ENCODE results near the gene KLHL29.
A peak's percentile ranks its signal among the peaks of the same experiment; 100 is the strongest.
"Not testable (repeated sequence)": the region's sequence is repeated elsewhere in the genome, so short reads cannot be mapped to it uniquely, and the experiment has no call there.

The KLHL29 gene

DNA sequence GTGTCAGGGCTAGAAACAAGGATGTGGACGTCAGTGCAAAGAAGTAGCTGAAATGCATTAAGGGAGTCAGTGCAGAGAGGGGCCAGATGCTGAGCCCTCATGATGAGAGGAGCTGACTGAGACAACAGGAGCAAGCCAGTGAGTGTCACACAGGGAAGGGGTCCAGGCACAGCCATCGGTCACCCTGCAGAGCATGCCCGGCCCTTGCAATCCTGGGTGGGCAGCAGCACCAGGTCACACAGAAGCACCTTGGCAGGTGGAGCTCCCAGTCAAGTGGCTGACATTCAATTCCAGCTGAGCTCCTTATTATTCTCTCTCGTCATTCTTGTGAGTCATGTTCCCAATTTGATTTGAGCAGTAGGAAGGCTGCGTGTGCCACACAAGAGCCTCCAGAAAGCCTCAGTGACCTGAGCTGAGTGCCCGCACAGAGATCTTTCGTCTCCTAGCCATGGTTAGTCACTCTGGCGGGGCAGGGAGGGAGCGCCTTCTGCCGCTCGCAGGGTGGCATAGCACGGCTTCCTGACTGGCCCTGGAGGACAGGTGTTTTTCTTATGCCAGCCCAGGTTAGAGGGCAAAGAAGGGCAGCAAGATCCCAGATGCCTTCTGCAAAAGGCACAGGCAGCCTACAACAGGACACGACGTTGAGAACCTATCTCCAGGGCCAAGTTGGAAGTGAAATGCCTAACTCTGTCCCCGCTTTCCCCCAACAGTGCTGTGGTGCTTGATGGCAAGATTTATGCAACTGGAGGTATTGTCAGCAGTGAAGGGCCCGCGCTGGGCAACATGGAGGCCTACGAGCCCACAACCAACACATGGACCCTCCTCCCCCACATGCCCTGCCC, 321.0 kb downstream of the KLHL29 start:
- DNase-seq, result no peak

DNA sequence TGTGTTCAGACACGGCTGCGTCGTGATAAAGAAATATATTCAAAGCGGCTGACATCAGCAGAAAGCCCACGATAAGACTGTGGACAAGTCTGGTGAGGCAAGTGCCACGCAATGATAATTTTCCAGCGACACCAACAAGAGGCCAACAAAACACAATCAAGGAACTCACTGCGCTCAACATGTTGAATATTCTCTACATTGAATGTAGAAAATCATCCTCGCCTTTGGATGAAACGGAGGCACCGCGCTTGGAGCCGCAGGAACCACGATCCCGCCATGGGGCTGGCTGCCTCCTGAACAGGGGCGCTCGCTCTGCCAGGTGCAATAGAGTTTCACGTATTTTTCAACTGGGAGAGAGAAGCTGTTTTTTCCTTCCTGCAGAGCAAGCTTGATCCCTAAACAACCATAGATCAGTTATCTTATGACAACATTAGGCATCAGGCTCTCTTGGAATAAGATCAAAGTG, 321.7 kb downstream of the KLHL29 start:
- DNase-seq, result no peak

DNA sequence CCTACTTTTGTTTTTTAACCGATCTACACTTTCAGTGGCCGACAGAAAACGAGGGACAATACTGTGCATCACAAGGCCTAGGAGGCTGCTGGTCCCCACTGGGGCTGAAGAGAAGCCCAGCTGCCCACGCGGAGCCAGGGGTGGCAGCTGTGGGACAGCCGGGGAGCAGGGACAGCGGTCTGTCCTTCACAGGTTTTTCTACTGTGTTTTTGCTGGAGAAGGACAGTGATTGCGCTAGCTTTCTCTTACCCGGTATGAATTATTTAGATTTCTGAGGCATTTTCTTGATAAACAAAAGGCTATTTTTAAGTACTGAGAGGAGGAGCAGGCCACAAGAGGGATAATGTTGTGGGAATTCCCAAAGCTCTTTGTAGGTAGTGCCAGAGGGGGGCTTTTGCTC, 322.1 kb downstream of the KLHL29 start:
- DNase-seq, result no peak

DNA sequence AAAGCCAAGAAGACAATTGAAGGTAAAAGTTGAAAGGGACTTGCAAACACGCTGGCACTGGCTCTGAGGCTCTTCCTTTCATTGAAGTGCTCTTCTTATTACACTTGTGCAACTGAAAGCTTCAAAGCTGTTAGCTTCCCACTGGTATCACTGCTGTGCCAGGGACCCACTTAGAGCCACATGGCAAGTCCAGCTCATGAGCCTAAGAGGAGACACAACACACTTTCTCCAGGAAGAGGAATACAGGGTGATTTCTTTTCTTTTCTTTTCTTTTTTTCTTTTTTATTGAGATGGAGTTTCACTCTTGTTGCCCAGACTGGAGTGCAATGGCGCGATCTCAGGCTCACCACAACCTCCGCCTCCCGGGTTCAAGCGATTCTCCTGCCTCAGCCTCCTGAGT, 323.8 kb downstream of the KLHL29 start:
- no peak for DNase-seq

DNA sequence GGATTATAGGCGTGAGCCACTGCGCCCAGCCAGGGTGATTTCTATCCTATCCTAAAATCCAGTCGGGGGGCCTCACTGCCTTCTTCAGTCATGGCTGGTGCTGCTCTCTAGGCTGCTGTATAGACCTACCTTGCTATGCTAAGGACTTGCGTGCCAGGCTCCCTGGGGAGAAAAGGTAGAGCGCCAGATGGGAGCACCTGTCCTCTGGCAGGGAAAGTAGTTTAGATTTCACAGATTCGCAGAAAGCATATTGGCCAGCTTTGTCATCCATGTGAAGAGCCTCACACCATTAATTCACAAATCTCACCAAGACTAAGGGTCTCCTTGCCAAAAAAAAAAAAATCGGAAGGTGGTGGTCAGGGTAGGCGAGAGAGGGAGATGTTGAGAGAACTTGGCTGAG, 324.3 kb downstream of the KLHL29 start:
- DNase-seq, result no peak

DNA sequence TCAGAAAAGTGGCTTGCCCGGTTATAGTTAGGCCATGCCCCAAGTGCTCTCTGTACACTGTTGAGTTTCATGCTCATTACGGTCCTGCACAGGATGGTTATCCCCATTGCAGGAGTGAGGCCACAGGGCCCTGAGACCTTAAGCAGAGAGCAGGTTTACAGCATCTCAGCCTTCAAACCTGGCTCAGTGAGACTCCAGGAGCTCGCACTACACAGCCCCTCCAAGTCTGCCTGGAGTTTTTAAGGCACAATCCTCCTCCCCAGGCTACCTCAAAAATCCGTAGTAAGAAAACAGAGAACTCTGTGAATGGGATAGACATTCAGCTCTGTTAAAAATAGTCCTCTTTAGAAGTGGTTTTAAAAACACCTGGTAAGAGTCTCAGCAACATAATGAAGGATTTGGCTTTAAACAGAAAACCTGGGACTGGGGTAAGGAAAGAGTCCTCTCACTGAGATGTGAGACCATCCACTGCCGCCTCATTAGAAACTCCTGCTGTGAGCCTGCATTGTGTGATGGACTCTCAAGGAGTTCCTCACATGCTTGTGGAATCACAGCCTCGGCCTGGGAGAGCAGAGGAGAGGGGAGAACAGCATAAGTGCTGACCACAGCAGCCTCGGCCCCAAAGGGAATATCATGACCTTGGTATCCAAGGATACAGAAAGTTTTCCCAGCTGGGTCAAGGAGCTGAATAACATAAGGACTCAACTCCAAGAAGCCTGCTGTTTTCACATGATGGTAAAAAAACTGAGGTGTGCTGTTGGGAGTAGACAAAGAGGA, 327.2 kb downstream of the KLHL29 start:
- no peak for DNase-seq

DNA sequence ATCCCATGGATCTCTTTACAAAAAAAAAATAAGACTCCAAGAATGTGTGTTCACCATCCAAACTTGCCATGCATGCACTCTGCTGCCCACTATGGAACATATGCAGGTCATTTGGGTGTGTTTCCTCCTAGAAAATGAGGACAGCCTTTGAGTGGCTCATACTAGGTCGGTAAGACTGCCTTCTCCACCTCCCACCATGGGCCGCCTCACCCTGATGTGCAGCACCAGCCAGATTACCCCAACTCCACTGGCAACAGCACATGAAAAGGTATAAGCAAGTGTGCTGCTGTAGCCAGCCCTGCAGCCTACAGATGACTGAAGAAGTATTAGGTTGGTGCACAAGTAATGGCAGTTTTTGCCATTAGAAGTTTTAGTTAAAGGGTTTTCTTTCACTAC, 327.8 kb downstream of the KLHL29 start:
- no peak for DNase-seq

DNA sequence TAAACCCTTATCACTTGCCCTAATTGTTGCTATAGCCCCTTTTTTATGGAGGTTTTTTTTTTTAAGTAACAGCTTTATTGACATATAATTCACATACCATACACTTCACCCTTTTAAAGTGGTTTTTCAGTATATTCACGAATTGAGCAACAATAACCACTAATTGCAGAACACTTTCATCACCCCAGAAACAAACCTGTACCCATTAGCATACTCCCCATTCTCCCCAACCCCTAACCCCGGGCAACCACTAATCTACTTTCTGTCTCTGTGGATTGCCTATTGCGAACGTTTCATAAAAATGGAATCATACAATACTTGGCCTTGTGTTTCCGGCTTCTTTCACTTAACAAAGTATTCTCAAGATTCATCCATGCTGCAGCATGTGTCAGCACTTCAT, 328.4 kb downstream of the KLHL29 start:
- DNase-seq, result no peak

DNA sequence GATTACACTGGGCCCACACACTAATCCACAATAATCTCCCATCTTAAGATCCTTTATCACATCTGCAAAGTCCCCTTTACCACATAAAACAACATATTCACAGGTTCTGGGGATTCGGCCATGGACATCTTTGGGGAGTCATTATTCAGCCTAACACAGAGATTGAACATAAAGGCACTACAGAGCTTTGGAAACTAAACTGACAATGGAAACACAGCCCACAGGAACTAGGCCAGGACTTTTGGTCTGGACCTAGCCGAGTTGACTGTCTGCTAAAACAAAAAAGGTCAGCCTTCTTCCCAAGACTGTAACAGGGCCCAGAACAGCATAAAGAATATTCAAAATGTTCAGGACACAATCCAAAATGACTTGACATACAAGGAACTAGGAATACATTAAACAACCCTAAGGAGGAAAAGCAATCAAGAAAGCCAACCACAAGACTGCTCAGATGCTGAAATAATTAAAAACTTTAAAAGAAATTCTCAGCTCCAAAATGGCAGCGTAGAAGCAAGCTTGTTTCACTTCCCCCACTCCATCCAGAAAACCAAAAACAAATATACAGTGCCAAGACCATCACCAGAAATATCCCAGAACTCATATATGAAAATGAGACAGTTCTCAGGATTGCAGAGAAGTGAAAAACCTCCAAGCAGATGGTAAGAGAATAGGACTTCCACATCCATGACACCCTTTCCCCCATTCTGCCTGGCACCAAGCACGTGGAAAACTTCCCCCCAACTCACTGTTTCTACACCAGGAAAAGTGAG, 334.1 kb downstream of the KLHL29 start:
- DNase-seq, result no peak

DNA sequence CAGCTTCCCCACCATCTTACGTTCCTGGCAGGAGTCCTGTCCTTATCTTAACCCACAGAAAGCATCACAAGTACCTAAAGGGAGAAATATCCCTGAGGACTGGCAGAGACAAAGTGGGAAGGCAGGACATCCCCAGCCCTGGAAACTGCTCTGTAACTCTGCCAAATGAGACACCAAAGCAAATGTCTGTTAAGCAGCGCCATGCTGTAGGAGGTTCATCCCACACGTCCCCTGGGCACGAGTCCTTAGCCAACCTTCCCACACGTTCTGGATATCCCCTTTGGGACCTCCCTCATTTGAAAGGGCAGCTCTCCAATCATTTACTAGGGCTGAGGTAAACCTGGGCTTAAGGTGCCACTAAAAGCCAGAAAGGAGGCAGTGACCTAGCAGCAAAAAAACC, 334.7 kb downstream of the KLHL29 start:
- DNase-seq, result no peak

DNA sequence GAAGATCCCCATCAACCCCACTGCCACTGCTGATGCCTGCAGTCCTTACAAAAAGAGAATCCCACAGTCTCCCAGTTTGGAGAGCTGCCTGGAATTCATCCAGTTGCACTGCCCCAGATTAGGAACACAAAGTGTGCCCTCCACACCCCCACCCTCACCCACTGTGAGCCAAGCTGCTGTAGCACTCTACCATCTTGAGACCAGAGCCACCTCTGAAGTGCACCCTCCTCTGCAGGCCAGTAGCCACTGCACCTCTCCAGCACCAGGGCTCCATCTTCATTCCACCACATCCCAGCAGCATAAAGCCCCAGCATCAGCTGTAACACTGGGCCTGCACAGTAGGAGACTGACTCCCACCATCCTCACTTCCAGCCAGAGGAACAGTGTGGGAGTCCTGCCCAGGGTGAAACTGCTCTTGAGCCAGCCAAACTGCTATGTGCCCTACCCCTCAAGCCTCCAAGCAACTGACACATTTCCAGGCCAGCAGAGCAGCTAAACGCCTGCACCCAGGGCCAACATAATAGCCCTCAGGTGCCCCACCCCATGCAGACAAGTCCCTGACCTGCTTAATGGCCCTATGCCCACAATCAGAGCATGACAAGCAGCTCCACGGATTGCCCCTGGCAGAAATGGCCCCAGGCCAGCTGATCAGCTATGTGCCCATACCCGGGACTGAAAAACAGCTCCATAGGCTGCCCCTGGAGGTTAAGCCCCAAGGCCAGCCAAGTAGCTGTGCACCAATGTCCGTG, 335.9 kb downstream of the KLHL29 start:
- no peak for DNase-seq

DNA sequence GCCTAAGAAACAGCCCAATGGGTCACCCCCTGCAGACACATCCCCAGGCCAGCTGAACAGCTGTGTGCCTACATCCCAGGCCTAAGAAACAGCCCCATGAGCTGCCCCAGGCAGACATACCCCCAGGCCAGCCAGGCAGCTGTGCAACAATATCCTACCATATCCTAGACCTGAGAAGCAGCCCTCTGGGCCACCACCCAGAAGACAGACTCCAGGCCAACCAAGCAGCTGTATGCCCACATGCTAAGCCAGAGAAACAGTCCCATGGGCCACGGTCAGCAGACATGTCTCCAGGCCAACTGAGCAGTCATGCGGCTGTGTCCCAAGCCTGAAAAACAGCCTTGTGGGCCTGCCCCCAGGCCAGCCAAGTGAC, 336.5 kb downstream of the KLHL29 start:
- no peak for DNase-seq

DNA sequence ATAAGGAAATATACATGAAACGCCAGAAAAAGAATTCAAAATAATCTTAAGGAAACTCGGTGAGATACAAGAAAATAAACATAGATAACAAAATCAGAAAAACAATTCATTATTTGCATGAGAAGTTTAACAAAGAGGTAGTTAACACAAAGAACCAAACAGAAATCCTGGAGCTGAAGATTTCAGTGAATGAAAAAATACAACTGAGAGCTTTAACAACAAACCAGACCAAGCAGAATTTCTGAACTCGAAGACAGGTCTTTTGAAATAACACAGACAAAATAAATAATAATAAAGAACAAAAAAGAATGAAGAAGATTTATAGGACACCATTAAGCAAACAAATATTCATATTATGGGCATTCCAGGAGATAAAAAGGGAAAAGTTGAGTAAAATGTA, 337.3 kb downstream of the KLHL29 start:
- no peak for DNase-seq

DNA sequence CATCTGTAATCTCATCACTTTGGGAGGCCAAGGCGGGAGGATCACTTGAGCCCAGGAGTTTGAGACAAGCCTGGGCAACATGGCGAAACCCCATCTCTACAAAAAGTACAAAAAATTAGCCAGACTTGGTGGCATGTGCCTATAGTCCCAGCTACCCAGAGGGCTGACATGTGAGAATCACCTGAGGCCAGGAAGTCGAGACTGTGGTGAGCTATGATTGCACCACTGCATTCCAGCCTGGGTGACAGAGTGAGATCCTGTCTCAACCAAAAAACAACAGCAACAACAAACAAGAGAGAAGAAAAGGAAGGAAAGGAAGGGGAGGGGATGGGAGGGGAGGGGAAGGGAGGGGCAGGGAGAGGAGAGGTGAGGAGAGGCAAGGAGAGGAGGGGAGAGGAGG, 338.1 kb downstream of the KLHL29 start:
- not testable (repeated sequence) for DNase-seq

DNA sequence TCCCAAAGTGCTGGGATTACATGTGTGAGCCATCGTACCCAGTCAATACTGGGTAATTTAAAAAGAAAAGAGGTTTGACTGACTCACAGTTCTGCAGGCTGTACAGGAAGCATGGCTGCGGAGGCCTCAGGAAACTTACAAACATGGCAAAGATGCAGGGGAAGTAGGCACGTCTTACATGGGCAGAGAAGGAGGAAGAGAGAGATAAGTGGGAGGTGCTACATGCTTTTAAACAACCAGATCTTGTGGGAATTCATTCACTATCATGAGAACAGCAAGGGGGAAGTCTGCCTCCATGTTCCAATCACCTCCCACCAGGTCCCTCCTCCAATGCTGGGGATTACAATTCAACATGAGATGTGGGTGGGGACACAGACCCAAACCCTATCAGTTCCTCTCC, 349.4 kb downstream of the KLHL29 start:
- no peak for DNase-seq

DNA sequence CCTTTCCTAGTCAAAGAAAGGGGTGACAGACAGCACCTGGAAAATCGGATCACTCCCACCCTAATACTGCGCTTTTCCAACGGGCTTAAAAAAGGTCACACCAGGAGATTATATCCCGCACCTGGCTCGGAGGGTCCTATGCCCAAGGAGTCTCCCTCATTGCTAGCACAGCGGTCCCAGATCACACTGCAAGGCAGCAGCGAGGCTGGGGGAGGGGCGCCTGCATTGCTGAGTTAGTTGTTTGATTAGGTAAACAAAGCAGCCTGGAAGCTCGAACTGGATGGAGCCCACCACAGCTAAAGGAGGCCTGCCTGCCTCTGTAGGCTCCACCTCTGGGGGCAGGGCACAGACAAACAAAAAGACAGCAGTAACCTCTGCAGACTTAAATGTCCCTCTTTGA, 351.8 kb downstream of the KLHL29 start:
- not testable (repeated sequence) for DNase-seq

DNA sequence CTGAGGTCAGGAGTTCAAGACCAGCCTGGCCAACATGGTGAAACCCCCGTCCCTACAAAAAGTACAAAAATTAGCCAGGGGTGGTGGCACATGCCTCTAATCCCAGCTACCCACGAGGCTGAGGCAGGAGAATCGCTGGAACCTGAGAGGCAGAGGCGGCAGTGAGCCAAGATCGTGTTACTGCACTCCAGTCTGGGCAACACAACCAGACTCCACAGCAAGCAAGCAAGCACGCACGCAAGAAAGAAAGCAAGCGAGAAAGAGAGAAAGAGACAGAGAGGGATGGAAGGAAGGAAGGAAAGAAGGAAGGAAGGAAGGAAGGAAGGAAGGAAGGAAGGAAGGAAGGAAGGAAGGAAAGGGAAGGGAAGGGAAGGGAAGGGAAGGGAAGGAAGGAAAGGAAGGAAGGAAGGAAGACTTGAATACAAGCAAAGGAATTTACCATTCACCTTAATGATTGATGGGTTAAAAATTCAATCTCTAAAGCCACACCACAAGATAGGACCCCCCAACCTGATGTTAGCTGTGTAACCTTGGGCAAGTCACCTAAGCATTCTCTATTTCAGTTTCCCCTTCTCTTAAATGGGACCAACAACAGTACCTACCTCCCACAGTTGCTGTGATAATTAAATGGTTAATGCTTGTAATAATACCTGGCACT, 360.2 kb downstream of the KLHL29 start:
- no peak for DNase-seq

DNA sequence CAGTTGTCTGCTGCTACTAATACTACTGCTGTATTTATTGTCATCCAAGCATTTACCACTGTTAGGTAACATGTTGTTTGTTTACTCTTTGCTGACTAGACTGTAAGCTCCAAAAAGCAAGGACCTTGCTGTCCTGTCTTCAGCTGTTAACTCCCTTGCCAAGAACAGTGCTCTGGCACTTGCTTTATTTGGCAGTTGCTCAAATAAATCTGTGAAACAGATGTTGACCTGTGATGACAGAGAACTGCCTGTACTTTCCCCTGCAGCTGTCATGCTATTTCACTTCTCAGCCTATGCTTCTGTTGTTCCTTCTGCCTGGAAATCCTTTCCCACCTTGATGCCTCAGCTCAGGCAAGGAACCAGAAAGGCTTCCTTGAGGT, 360.7 kb downstream of the KLHL29 start:
- peak; percentile 9 for DNase-seq

DNA sequence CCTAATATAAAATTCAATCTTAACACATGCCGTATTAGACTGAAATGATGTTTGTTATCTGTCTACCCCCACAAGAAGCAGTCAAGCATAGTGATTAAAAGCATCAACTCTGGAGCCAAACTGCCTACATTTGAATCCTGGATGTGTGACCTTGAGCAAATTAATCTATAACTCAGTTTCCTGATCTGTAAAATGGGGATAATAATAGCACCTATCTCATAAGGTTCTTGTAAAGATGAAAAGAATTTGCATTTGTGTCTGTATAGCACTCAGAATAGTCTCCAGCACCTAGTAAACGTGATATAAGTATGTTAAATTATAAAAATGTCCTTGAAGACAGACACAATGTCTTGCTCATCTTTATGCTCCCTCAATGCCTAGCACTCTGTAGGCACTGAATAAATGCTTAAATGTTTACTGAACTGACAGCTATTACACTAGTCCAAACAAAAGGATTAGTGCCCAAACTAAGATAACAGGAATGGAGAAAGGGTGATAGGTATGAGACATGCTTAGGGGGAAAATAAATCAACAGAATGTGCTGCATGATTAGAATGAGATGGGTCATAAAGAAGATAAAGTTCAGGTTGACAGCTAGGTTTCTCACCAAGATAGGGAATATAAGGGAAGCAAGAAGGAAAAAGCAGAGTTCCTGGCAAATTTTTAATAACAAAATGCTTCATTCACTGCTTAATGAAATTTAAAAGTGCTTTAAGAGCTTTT, 361.3 kb downstream of the KLHL29 start:
- DNase-seq, result no peak

DNA sequence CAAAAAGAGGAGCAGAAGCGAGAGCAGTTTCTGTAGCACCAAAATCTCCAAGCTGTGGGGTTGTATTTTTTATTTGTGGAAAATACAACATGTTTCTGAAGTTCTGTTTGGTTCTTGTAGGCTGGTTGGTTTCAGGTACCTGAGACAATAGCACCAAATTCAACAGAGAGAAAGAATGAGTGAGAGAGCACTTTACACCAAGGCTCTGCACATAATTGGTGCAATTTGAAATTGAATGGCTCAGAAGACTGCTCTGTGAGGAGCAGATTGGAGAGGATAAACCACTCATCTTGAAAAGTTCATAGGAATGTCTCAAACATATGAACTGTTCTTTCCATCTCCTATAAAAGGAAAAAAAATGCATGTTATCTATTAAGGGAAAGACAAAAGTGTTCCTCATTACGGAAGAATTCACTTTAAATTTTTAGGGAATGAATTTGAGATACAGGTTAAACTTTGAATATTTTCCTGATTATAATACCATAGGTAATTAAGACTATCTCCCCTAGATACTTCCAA, 366.8 kb downstream of the KLHL29 start:
- DNase-seq, result no peak

DNA sequence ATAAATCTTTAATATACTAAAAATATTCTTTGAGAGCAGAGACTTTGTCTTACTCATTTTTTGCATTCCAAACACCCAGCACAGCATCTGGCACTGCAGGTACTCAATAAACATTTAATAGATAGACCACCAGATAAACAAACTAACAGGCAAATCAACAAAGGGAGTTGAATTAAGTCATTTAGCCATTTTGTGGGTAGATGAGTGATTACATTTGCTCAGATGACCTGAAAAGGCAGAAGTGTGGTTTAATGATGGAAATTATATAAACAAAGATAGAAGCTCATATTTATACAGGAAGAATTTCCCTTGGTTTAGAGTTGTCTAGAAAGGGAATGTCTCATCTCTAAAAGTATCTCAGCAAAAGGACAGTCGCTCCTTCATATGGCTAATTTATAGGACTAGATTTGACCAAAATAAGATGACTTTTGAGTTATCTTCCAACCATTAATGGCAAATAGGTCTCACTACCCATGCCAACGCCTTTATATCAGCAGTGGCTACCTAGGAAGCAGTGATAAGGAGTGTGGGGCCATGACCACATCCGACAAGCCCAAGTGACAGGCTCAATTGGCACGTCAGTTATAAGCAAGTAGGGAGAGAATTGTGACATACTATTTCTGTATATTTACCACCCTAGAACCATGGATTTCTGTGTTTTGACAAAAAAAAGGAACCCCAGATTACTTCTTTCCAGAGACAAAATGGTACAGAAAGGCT, 368.5 kb downstream of the KLHL29 start:
- no peak for DNase-seq

All from DMS53 (cell line).